H1 (cell line): ENCODE measurements around the gene URGCP.

Experiments
- POLR2A ChIP-seq, 2 experiments: IDR thresholded peaks; 1 replicate in 1 of 2; 2 replicates in 1 of 2; pipeline ENCODE4 v1.6.1; 2011; ENCODE audit warnings: low read depth in 2 of 2, low read length in 2 of 2, mild to moderate bottlenecking in 2 of 2; ENCODE audit errors: control extremely low read depth in 1 of 2
- ZNF274 ChIP-seq: IDR thresholded peaks from 2 replicates; pipeline ENCODE4 v1.7.0; 2012; ENCODE audit warnings: low read length, borderline replicate concordance; ENCODE audit errors: extremely low read depth
- TF ChIP-seq, protein P1 (sequence below): IDR thresholded peaks from 2 replicates; pipeline ENCODE4 v1.6.1; 2012; ENCODE audit warnings: inconsistent platforms
- TF ChIP-seq, protein P2 (sequence below): IDR thresholded peaks from 2 replicates; pipeline ENCODE4 v1.6.1; 2012; ENCODE audit warnings: inconsistent platforms

DNA sequence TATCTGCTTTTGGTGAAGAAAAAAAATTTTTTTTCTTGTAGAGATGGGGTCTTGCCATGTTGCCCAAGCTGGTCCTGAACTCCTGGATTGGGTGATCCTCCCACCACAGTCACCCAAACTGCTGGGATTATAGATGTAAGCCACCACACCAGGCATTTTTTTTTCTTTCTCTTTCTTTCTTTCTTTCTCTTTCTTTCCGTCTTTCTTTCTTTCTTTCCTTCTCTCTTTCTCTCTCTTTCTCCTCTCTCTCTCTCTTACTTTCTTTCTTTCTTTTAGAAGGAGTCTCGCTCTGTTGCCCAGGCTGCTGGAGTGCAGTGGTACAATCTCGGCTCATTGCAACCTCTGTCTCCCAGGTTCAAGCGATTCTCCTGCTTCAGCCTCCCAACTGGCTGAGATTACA, 16.3 kb upstream of the URGCP start:
- TF ChIP-seq, protein P1, sequence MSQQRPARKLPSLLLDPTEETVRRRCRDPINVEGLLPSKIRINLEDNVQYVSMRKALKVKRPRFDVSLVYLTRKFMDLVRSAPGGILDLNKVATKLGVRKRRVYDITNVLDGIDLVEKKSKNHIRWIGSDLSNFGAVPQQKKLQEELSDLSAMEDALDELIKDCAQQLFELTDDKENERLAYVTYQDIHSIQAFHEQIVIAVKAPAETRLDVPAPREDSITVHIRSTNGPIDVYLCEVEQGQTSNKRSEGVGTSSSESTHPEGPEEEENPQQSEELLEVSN: no peak
- TF ChIP-seq, protein P2, sequence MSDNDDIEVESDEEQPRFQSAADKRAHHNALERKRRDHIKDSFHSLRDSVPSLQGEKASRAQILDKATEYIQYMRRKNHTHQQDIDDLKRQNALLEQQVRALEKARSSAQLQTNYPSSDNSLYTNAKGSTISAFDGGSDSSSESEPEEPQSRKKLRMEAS: no peak
- no peak for TF ChIP-seq POLR2A (IDR thresholded peaks at IDR 0.05; ENCODE audit: control extremely low read depth in 1 of 2, low read depth in 2 of 2, low read length in 2 of 2)
- TF ChIP-seq ZNF274: no peak
